Measurements from ENCODE around the gene SGCB. TPM values are rescaled to one million over a fixed set of nuclear protein-coding genes. Genes with fewer than 3 reads are reported as not detected.

SGCB gene
- total and polyA plus RNA-seq, 2 of the 4 experiments (the other 2 are of a cell fraction) = 16.3 to 24.0 TPM

GRCh38 chr4:52057196-52057595 is 19.1 kb upstream of the SGCB start:
- no peak overlapping the region for H3K4me3 ChIP-seq (ENCODE audit: insufficient read depth, low read depth, low read length)
- 0 out of 4 replicates have a peak, but pooled peaks cover 0 to 6% of the 10 kb centered on the region in 2 experiments for H3K79me1 ChIP-seq (ENCODE audit: low read depth in 1 of 2, low read length in 2 of 2)
- TF ChIP-seq ELK1 (IDR thresholded peaks at IDR 0.05; ENCODE audit: borderline replicate concordance, low read depth, low read length) (no peak), NFE2L2 (IDR thresholded peaks at IDR 0.05; ENCODE audit: low read depth, low read length) (no peak), CEBPB (IDR thresholded peaks at IDR 0.05; ENCODE audit: low read depth, low read length) (peak; percentile 18; the same call in 1 of the 2 replicates), FOS (IDR thresholded peaks at IDR 0.05; ENCODE audit: low read depth, low read length) (no peak), MXI1 (IDR thresholded peaks at IDR 0.05; ENCODE audit: borderline replicate concordance, low read depth, low read length) (no peak), CTCF (conservative IDR thresholded peaks at IDR 0.05; ENCODE audit: low read depth, low read length) (no peak), MAFK (IDR thresholded peaks at IDR 0.05; ENCODE audit: low read depth, low read length) (no peak)
- no peak overlapping the region for H2BK5ac ChIP-seq (ENCODE audit: low read depth, low read length, poor library complexity, severe bottlenecking)
- peaks cover 4% of the 10 kb centered on the region; the same call in 1 of the 2 replicates for H3K9me1 ChIP-seq (ENCODE audit: insufficient read depth, low read length)
- H3K4me2 ChIP-seq (ENCODE audit: low read depth, low read length) = peak overlapping the region; percentile 18; the same call in 1 of the 2 replicates
- DNase-seq = no peak
- H3K9ac ChIP-seq (ENCODE audit: low read depth, low read length) = no peak overlapping the region
- ChIA-PET CTCF (no interaction called here), POLR2A (ENCODE audit: unreplicated experiment) (interaction anchor here (0.5 kb wide), 1 partner anchor 78 kb away, joined by 3 read pairs; no protein-coding TSS in a partner anchor)
- peak overlapping the region; percentile 96; the same call in 1 of the 2 replicates for H3K18ac ChIP-seq (ENCODE audit: low read depth, low read length)
- H2BK120ac ChIP-seq (ENCODE audit: low read depth, low read length) = no peak overlapping the region
- intact Hi-C loops (cut with micrococcal nuclease) = loop anchor here (10.0 kb wide), 1 partner anchor 62 kb away; no protein-coding TSS in a partner anchor
- no peaks in the 10 kb centered on the region for H3K9me3 ChIP-seq (ENCODE audit: control insufficient read depth, insufficient read depth, low read length)
- H2AK5ac ChIP-seq (ENCODE audit: low read depth, low read length) = no peak overlapping the region
- no peak overlapping the region for H3K14ac ChIP-seq (replicated peaks; ENCODE audit: low read depth, low read length)
- H2BK15ac ChIP-seq (ENCODE audit: low read depth, low read length) = no peak overlapping the region
- H2AK9ac ChIP-seq (replicated peaks; ENCODE audit: low read depth, low read length, poor library complexity) = no peak overlapping the region
- no peak overlapping the region for H4K91ac ChIP-seq (ENCODE audit: insufficient read depth, low read depth, low read length)
- peak; percentile 40 for ATAC-seq (ENCODE audit: low read depth)
- dilution Hi-C loops (cut with HindIII; ENCODE audit: low sequenced_read_pairs, unreplicated experiment) = no loop called here
- no peak overlapping the region for H4K8ac ChIP-seq (ENCODE audit: low read depth in 2 of 2, low read length in 2 of 2)
- no peak overlapping the region for H3K27ac ChIP-seq (ENCODE audit: insufficient read depth, low read length)
- H3K36me3 ChIP-seq (ENCODE audit: control insufficient read depth, insufficient read depth, low read length) = no peaks in the 10 kb centered on the region
- H2BK20ac ChIP-seq (ENCODE audit: low read depth, low read length) = no peak overlapping the region
- BruUV-seq (replicated peaks) = no TSS peak
- H2AFZ ChIP-seq (replicated peaks; ENCODE audit: low read length, poor library complexity) = no peak overlapping the region
- H3K56ac ChIP-seq (ENCODE audit: extremely low read depth, insufficient read depth, low read length) = no peak overlapping the region
- in situ Hi-C loops (cut with MboI; ENCODE audit: low sequenced_read_pairs) = no loop called here
- no peak overlapping the region for H3K4ac ChIP-seq (ENCODE audit: low read depth, low read length)
- peak overlapping the region; percentile 54; the same call in 1 of the 2 replicates for H4K5ac ChIP-seq (ENCODE audit: low read depth, low read length)
- H3K4me1 ChIP-seq (ENCODE audit: control insufficient read depth, insufficient read depth, low read length) = peaks cover 4% of the 10 kb centered on the region; the same call in 1 of the 2 replicates
- no peaks in the 10 kb centered on the region for H3K27me3 ChIP-seq (ENCODE audit: control insufficient read depth, insufficient read depth, low read length)
- 0 out of 2 replicates have a peak, but pooled peaks cover under 1% of the 10 kb centered on the region for H4K20me1 ChIP-seq (ENCODE audit: insufficient read depth, low read length)
- no peak overlapping the region for H3K23ac ChIP-seq (ENCODE audit: low read depth, low read length)

All from IMR-90 (cell line).